GM23338 (cell line): ENCODE data around the gene NENF. TPM values are rescaled to one million over a fixed set of nuclear protein-coding genes. Genes with fewer than 3 reads are reported as not detected.

Source experiments
- ATAC-seq: fragments of 200-7000 bp; cut with Tn5 transposase; 3 replicates; pipeline ENCODE4 v1.9.1; 2020
- DNase-seq: peaks from one replicate; pipeline ENCODE4 v3.0.0-alpha.2; 2015; ENCODE audit warnings: low spot score
- H2AFZ ChIP-seq: fragments of 200-600 bp; sonication (generic); 2 replicates; pipeline ENCODE4 v1.8.0; 2016; ENCODE audit warnings: antibody characterized with exemption, mild to moderate bottlenecking, moderate library complexity
- H3F3A ChIP-seq: fragments of 200-600 bp; sonication (generic); replicated peaks from 2 replicates; pipeline ENCODE4 v1.8.0; 2017; ENCODE audit warnings: antibody characterized with exemption, mixed run types, low read depth
- H3K27ac ChIP-seq: fragments of 200-600 bp; sonication (generic); 2 replicates; pipeline ENCODE4 v1.6.1; 2016; ENCODE audit warnings: low read depth
- H3K27me3 ChIP-seq: fragments of 200-600 bp; sonication (generic); 2 replicates; pipeline ENCODE4 v1.8.0; 2016; ENCODE audit warnings: mild to moderate bottlenecking, mixed run types, moderate library complexity; ENCODE audit not compliant: insufficient read depth
- H3K36me3 ChIP-seq: fragments of 200-600 bp; sonication (generic); 2 replicates; pipeline ENCODE4 v1.8.0; 2016; ENCODE audit warnings: mild to moderate bottlenecking; ENCODE audit not compliant: insufficient read depth
- H3K4me1 ChIP-seq: fragments of 200-600 bp; sonication (generic); 2 replicates; pipeline ENCODE4 v1.8.0; 2016; ENCODE audit warnings: mild to moderate bottlenecking, moderate library complexity; ENCODE audit not compliant: insufficient read depth
- H3K4me2 ChIP-seq: fragments of 200-600 bp; sonication (generic); 2 replicates; pipeline ENCODE4 v1.7.1; 2017; ENCODE audit warnings: mixed run types
- H3K4me3 ChIP-seq: fragments of 200-600 bp; sonication (generic); 2 replicates; pipeline ENCODE4 v1.6.1; 2016; ENCODE audit warnings: mixed run types
- H3K79me2 ChIP-seq: fragments of 200-600 bp; sonication (generic); replicated peaks from 2 replicates; pipeline ENCODE4 v1.8.0; 2017; ENCODE audit warnings: mild to moderate bottlenecking; ENCODE audit not compliant: insufficient read depth
- H3K9me2 ChIP-seq: fragments of 200-600 bp; sonication (generic); 2 replicates; pipeline ENCODE4 v1.8.0; 2017; ENCODE audit not compliant: insufficient read depth
- H4K20me1 ChIP-seq: fragments of 200-600 bp; sonication (generic); replicated peaks from 2 replicates; pipeline ENCODE4 v1.8.0; 2017; ENCODE audit warnings: mild to moderate bottlenecking; ENCODE audit not compliant: insufficient read depth
- H3K27ac Mint-ChIP-seq: 2 replicates; pipeline ENCODE4 v1.8.0; 2020; ENCODE audit warnings: inconsistent platforms, mild to moderate bottlenecking, moderate library complexity, mixed read lengths
- H3K27me3 Mint-ChIP-seq: 3 replicates; pipeline ENCODE4 v1.8.0; 2022; ENCODE audit warnings: low read depth, mild to moderate bottlenecking, moderate library complexity, mixed read lengths, inconsistent platforms; ENCODE audit not compliant: insufficient read depth, poor library complexity
- H3K36me3 Mint-ChIP-seq: 3 replicates; pipeline ENCODE4 v1.8.0; 2021; ENCODE audit warnings: low read depth, mild to moderate bottlenecking, inconsistent platforms, moderate library complexity, mixed read lengths
- H3K4me1 Mint-ChIP-seq: 3 replicates; pipeline ENCODE4 v1.8.0; 2020; ENCODE audit warnings: mild to moderate bottlenecking, inconsistent platforms, mixed read lengths
- H3K4me3 Mint-ChIP-seq: 3 replicates; pipeline ENCODE4 v1.8.0; 2021; ENCODE audit warnings: moderate library complexity, mild to moderate bottlenecking, inconsistent platforms, mixed read lengths
- H3K9me3 Mint-ChIP-seq: 3 replicates; pipeline ENCODE4 v1.8.0; 2020; ENCODE audit warnings: moderate library complexity, mild to moderate bottlenecking, inconsistent platforms, mixed read lengths
- CREB1 ChIP-seq: fragments of 250-450 bp; sonication (Bioruptor Pico); IDR thresholded peaks from 2 replicates; pipeline ENCODE4 v1.5.0; 2020; ENCODE audit warnings: low read depth, mild to moderate bottlenecking, moderate library complexity
- JUNB ChIP-seq: IDR thresholded peaks from one replicate; pipeline ENCODE4 v1.6.1; 2016; ENCODE audit warnings: antibody characterized with exemption; ENCODE audit not compliant: unreplicated experiment
- NANOG ChIP-seq: IDR thresholded peaks from 2 replicates; pipeline ENCODE4 v1.6.1; 2016; ENCODE audit warnings: antibody characterized with exemption, borderline replicate concordance
- POLR2AphosphoS5 ChIP-seq: IDR thresholded peaks from 2 replicates; pipeline ENCODE4 v1.6.1; 2016; ENCODE audit warnings: antibody characterized with exemption, low read depth
- STAT1 ChIP-seq: IDR thresholded peaks from one replicate; pipeline ENCODE4 v1.6.1; 2016; ENCODE audit warnings: antibody characterized with exemption; ENCODE audit not compliant: unreplicated experiment
- polyA plus RNA-seq: library from polyadenylated mRNA; unstranded; fragments of >200 nt; fragmentation: Nextera tagmentation; extraction: Ambion mirVana; gene quantifications from 2 replicates; pipeline ENCODE4 v1.2.1, GENCODE V29; 2016
- total RNA-seq: library from RNA; depleted of rRNA; stranded (reverse); fragments of >200 nt; shearing (Covaris generic); gene quantifications from 2 replicates; pipeline ENCODE4 v1.2.3, GENCODE V29; 2014
- TF ChIP-seq, protein P1 (sequence below), 2 experiments: fragments of 200-600 bp in 1 of 2; sonication (generic) in 1 of 2; conservative IDR thresholded peaks; 2 replicates each; pipeline versions ENCODE4 v1.5.1 to v1.6.1; 2016 to 2017; ENCODE audit warnings: antibody characterized with exemption in 2 of 2, low read depth in 2 of 2, mild to moderate bottlenecking in 2 of 2, moderate library complexity in 1 of 2
- TF ChIP-seq, protein P2 (sequence below): IDR thresholded peaks from 2 replicates; pipeline ENCODE4 v1.6.1; 2016; ENCODE audit warnings: antibody characterized with exemption
- TF ChIP-seq, protein P3 (sequence below): fragments of 250-450 bp; sonication (Bioruptor Pico); IDR thresholded peaks from 2 replicates; pipeline ENCODE4 v1.5.0; 2020; ENCODE audit warnings: mild to moderate bottlenecking, moderate library complexity

Gene NENF
- total and polyA plus RNA-seq, 2 experiments from 2014 or later, result 27.6 to 60.7 TPM

DNA sequence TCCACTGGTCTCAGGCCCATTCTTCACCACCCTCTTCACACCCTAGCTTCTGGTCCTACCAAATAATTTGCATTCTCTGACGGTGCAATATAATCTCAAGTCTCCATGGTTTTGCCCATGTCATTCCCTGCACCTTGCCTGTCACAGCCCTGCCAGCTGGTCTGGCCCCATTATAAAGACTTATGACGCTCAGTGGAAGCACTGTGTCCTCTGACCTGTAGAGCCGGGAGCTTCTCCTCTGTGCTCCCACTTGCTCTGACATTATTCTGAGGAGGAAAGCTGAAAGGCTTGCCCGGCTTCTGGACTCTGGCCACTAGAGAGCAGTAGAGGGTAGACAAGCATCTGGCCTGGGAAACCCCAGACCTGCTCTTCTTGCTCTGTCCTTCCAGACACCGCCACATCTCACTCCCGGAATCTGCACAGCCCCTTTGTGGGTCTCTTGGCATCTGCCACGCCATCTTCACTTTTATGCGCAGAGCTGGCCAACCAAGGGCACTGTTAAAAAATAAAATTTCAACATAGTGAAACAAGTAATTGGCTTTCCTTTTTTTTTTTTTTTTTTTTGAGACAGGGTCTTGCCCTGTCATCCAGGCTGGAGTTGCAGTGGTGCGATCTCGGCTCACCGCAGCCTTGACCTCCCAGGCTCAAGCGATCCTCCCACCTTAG lies 44.4 kb downstream of the NENF start:
- Histone ChIP-seq H3F3A (no peaks in the 10 kb centered on the region), H3K27ac (no peak overlapping the region), H2AFZ (no peak overlapping the region), H3K79me2 (no peaks in the 10 kb centered on the region), H3K4me3 (no peak overlapping the region), H3K36me3 (no peaks in the 10 kb centered on the region), H3K9me2 (no peaks in the 10 kb centered on the region), H3K4me2 (no peak overlapping the region), H3K27me3 (no peaks in the 10 kb centered on the region), H4K20me1 (no peaks in the 10 kb centered on the region), H3K4me1 (peaks cover 10% of the 10 kb centered on the region; the same call in 1 of the 2 replicates)
- Mint-ChIP-seq H3K36me3 (no peaks in the 10 kb centered on the region), H3K27ac (no peak overlapping the region), H3K27me3 (peaks cover 8% of the 10 kb centered on the region), H3K9me3 (no peaks in the 10 kb centered on the region), H3K4me3 (no peak overlapping the region), H3K4me1 (peaks cover 9% of the 10 kb centered on the region)
- ATAC-seq, result peak; percentile 98
- TF ChIP-seq, protein P1, sequence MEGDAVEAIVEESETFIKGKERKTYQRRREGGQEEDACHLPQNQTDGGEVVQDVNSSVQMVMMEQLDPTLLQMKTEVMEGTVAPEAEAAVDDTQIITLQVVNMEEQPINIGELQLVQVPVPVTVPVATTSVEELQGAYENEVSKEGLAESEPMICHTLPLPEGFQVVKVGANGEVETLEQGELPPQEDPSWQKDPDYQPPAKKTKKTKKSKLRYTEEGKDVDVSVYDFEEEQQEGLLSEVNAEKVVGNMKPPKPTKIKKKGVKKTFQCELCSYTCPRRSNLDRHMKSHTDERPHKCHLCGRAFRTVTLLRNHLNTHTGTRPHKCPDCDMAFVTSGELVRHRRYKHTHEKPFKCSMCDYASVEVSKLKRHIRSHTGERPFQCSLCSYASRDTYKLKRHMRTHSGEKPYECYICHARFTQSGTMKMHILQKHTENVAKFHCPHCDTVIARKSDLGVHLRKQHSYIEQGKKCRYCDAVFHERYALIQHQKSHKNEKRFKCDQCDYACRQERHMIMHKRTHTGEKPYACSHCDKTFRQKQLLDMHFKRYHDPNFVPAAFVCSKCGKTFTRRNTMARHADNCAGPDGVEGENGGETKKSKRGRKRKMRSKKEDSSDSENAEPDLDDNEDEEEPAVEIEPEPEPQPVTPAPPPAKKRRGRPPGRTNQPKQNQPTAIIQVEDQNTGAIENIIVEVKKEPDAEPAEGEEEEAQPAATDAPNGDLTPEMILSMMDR (conservative IDR thresholded peaks at IDR 0.05; ENCODE audit: low read depth in 2 of 2), result peak; percentile 87 to 95
- TF ChIP-seq POLR2AphosphoS5, result no peak
- peak; percentile 94 for DNase-seq

DNA sequence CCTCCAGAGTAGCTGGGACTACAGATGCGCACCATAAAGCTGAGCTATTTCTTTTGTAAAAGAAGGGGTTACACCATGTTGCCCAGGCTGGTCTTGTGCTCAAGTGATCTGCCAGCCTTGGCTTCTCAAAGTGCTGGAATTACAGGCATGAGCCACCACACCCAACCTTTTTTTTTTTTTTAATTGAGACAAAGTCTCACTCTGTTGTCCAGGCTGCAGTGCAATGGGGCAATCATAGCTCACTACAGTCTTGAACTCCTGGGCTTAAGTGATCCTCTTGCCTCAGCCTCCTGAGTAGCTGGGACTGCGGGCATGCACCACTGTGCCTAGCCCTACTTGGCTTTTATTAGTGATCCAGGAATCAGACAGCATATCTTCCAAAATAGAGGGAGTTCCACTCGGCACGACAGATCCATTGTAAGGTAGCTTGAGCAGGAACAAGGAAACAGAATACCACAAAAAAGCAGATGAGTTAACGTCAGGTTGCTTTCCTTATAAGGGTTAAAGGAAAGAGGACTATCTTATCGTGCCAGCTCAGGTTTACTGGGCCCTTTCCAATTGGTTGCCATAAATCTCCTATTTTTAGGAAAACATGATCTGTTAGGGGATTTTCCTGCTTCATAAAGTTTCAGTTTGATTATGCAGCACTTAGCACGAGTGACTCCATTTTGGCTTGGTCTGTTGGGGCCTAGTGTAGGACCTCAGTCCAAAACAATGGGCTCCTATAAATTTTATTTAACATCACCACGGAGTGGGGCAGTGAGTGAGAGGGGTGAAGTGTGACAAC lies 45.2 kb downstream of the NENF start:
- Histone ChIP-seq H3K79me2 (no peaks in the 10 kb centered on the region), H3K27me3 (no peaks in the 10 kb centered on the region), H3K9me2 (no peaks in the 10 kb centered on the region), H2AFZ (no peak overlapping the region), H3K36me3 (no peaks in the 10 kb centered on the region), H3K27ac (no peak overlapping the region), H3K4me1 (peaks cover 10% of the 10 kb centered on the region; the same call in 1 of the 2 replicates), H3F3A (no peaks in the 10 kb centered on the region), H3K4me3 (no peak overlapping the region), H3K4me2 (no peak overlapping the region), H4K20me1 (no peaks in the 10 kb centered on the region)
- Mint-ChIP-seq H3K27ac (no peak overlapping the region), H3K4me3 (no peak overlapping the region), H3K9me3 (no peaks in the 10 kb centered on the region), H3K27me3 (peaks cover 8% of the 10 kb centered on the region), H3K36me3 (no peaks in the 10 kb centered on the region), H3K4me1 (peaks cover 9% of the 10 kb centered on the region)
- DNase-seq (no peak), ATAC-seq (no peak)
- TF ChIP-seq, protein P2, sequence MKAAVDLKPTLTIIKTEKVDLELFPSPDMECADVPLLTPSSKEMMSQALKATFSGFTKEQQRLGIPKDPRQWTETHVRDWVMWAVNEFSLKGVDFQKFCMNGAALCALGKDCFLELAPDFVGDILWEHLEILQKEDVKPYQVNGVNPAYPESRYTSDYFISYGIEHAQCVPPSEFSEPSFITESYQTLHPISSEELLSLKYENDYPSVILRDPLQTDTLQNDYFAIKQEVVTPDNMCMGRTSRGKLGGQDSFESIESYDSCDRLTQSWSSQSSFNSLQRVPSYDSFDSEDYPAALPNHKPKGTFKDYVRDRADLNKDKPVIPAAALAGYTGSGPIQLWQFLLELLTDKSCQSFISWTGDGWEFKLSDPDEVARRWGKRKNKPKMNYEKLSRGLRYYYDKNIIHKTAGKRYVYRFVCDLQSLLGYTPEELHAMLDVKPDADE, result no peak
- no peak for TF ChIP-seq STAT1
- no peak for TF ChIP-seq POLR2AphosphoS5
- TF ChIP-seq JUNB, result no peak
- no peak for TF ChIP-seq NANOG
- no peak for TF ChIP-seq CREB1 (CRISPR knock-in tag)
- TF ChIP-seq, protein P3, sequence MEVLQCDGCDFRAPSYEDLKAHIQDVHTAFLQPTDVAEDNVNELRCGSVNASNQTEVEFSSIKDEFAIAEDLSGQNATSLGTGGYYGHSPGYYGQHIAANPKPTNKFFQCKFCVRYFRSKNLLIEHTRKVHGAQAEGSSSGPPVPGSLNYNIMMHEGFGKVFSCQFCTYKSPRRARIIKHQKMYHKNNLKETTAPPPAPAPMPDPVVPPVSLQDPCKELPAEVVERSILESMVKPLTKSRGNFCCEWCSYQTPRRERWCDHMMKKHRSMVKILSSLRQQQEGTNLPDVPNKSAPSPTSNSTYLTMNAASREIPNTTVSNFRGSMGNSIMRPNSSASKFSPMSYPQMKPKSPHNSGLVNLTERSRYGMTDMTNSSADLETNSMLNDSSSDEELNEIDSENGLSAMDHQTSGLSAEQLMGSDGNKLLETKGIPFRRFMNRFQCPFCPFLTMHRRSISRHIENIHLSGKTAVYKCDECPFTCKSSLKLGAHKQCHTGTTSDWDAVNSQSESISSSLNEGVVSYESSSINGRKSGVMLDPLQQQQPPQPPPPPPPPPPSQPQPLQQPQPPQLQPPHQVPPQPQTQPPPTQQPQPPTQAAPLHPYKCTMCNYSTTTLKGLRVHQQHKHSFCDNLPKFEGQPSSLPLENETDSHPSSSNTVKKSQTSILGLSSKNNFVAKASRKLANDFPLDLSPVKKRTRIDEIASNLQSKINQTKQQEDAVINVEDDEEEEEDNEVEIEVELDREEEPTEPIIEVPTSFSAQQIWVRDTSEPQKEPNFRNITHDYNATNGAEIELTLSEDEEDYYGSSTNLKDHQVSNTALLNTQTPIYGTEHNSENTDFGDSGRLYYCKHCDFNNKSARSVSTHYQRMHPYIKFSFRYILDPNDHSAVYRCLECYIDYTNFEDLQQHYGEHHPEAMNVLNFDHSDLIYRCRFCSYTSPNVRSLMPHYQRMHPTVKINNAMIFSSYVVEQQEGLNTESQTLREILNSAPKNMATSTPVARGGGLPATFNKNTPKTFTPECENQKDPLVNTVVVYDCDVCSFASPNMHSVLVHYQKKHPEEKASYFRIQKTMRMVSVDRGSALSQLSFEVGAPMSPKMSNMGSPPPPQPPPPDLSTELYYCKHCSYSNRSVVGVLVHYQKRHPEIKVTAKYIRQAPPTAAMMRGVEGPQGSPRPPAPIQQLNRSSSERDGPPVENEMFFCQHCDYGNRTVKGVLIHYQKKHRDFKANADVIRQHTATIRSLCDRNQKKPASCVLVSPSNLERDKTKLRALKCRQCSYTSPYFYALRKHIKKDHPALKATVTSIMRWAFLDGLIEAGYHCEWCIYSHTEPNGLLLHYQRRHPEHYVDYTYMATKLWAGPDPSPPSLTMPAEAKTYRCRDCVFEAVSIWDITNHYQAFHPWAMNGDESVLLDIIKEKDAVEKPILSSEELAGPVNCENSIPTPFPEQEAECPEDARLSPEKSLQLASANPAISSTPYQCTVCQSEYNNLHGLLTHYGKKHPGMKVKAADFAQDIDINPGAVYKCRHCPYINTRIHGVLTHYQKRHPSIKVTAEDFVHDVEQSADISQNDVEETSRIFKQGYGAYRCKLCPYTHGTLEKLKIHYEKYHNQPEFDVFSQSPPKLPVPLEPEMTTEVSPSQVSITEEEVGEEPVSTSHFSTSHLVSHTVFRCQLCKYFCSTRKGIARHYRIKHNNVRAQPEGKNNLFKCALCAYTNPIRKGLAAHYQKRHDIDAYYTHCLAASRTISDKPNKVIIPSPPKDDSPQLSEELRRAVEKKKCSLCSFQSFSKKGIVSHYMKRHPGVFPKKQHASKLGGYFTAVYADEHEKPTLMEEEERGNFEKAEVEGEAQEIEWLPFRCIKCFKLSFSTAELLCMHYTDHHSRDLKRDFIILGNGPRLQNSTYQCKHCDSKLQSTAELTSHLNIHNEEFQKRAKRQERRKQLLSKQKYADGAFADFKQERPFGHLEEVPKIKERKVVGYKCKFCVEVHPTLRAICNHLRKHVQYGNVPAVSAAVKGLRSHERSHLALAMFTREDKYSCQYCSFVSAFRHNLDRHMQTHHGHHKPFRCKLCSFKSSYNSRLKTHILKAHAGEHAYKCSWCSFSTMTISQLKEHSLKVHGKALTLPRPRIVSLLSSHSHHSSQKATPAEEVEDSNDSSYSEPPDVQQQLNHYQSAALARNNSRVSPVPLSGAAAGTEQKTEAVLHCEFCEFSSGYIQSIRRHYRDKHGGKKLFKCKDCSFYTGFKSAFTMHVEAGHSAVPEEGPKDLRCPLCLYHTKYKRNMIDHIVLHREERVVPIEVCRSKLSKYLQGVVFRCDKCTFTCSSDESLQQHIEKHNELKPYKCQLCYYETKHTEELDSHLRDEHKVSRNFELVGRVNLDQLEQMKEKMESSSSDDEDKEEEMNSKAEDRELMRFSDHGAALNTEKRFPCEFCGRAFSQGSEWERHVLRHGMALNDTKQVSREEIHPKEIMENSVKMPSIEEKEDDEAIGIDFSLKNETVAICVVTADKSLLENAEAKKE, result no peak
- TF ChIP-seq, protein P1 (conservative IDR thresholded peaks at IDR 0.05; ENCODE audit: low read depth in 2 of 2), result no peak
